Activated naive CD4-positive, alpha-beta T cell treated with anti-CD3 and anti-CD28 coated beads, Interleukin-2, amount 10 ng/mL, durations not matched to agents 7 days and 5 days (primary cell): ENCODE results near the gene LRRC7.

Source experiments
- CTCF ChIA-PET: fragments of 350-600 bp; sonication (Branson Sonifier 250); formaldehyde crosslinking; loops from one replicate; lab custom pipeline; 2021; ENCODE audit warnings: antibody characterized with exemption; lab: Charles Lee
- DNase-seq: peaks from one replicate; pipeline ENCODE4 v3.0.0-alpha.2; 2020
- H3K27ac Mint-ChIP-seq: one replicate; pipeline ENCODE4 v1.8.0; 2021; ENCODE audit warnings: mild to moderate bottlenecking, moderate library complexity, mixed read lengths
- H3K27me3 Mint-ChIP-seq: one replicate; pipeline ENCODE4 v1.8.0; 2021; ENCODE audit warnings: mild to moderate bottlenecking, mixed read lengths
- H3K36me3 Mint-ChIP-seq: one replicate; pipeline ENCODE4 v1.8.0; 2021; ENCODE audit warnings: mixed read lengths
- H3K4me1 Mint-ChIP-seq: one replicate; pipeline ENCODE4 v1.8.0; 2021; ENCODE audit warnings: mixed read lengths
- H3K4me3 Mint-ChIP-seq: one replicate; pipeline ENCODE4 v1.8.0; 2021; ENCODE audit warnings: mild to moderate bottlenecking, moderate library complexity, mixed read lengths
- H3K9me3 Mint-ChIP-seq: one replicate; pipeline ENCODE4 v1.8.0; 2021; ENCODE audit warnings: mixed read lengths

Gene LRRC7

DNA sequence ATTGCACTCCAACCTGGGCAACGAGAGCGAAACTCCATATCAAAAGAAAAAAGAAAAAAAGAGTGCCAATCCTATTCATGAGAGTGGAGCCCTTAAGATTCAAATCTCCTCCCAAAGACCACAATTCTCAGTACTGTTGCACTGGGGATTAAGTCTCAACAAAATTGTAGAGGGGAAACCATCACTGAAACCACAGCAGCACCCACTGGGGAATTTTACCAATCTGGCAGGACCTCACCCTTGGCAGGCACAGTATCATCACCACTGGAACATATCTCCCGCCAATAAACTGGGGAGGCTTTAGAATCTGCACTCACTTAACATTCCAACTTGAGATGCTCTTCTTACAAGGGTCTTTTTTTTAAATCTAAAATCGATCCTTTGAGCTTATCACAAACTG, 596.6 kb downstream of the LRRC7 start:
- no peaks in the 10 kb centered on the region for H3K9me3 Mint-ChIP-seq
- H3K4me1 Mint-ChIP-seq = no peaks in the 10 kb centered on the region
- no peak overlapping the region for H3K4me3 Mint-ChIP-seq
- peaks cover 6% of the 10 kb centered on the region for H3K36me3 Mint-ChIP-seq
- CTCF ChIA-PET = no interaction called here
- H3K27me3 Mint-ChIP-seq = no peaks in the 10 kb centered on the region
- no peak for DNase-seq
- H3K27ac Mint-ChIP-seq = no peak overlapping the region

DNA sequence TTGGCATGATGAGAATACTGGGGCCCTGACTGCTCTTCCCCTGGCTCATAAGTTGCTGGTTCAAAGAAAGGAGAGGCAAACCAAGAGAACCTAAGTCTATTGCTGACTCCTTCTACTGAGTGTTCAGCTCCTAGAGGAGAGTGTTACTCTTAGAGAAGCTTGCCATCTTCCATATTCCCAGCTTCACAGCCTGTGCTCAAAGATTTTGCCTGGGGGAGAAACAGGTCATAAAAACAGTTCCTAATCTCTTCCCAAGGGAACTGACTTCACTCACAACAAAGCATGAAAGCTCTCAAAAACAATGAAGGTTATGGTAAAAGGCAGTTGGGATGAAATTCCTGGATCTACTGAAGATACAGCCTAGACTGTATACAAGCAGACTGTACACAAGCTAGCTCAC, 600.6 kb downstream of the LRRC7 start:
- DNase-seq = no peak
- H3K27me3 Mint-ChIP-seq = no peaks in the 10 kb centered on the region
- CTCF ChIA-PET = interaction anchor here (0.9 to 1.0 kb wide), 2 partner anchors 10 to 35 kb away, joined by 3 read pairs; no protein-coding TSS in a partner anchor
- no peaks in the 10 kb centered on the region for H3K4me1 Mint-ChIP-seq
- peaks cover 5% of the 10 kb centered on the region for H3K36me3 Mint-ChIP-seq
- no peak overlapping the region for H3K4me3 Mint-ChIP-seq
- no peak overlapping the region for H3K27ac Mint-ChIP-seq
- no peaks in the 10 kb centered on the region for H3K9me3 Mint-ChIP-seq

DNA sequence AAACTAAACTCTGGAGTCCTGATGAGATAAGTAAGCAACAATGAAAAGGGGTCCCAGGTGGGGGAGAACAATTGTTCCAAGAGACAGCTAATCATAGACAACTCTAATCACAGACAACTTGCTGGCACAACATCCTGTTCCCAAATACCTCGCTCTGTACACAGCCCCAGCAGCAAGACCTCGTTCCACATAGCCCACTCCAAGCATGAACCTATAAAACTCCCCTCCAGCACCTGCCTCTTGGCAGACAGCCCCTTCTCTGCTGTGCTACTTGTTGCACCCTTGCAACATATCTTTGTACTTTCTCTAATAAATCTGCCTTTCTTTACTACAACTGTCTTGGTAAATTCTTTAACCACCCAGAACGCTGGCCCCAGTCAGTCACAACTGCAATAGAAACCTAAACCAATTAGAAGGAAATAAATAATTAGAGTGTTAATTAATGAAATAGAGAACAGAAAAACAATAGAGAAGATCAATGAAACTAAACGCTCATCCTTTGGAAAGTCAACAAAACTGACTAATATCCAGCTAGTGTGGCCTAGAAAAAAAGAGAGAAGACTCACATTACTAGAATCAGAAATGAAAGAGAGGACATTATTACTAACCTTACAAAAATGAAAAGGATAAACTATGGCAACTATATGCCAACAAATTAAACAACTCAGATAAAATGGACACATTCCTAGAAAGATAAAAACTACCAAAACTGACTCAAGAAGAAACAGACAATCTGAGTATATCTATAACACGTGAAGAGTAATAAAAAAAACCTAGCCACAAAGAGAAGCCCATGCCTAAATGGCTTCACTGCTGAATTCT, 601.5 kb downstream of the LRRC7 start:
- Mint-ChIP-seq H3K4me1 (no peaks in the 10 kb centered on the region), H3K27ac (no peak overlapping the region), H3K9me3 (no peaks in the 10 kb centered on the region), H3K27me3 (no peaks in the 10 kb centered on the region), H3K4me3 (no peak overlapping the region), H3K36me3 (peaks cover 5% of the 10 kb centered on the region)
- no peak for DNase-seq
- CTCF ChIA-PET = interaction anchor here (0.9 kb wide), 1 partner anchor 36 kb away, joined by 3 read pairs; no protein-coding TSS in a partner anchor

DNA sequence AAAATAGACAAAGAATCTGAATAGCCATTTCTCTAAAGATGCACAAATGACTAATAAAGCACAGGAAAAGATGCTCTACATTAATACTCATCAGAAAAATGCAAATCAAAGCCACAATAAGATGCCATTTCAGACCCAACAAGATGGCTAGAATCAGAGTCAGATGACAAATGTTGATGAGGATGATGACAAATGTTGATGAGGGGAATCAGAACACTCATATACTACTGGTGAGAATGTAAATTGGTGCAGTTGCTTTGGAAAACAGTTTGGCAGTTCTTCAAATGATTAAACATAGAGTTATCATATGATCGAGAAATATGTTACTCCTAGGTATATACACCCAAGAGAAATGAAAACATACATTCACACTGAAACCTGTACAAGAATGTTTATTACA, 603.8 kb downstream of the LRRC7 start:
- Mint-ChIP-seq H3K27ac (no peak overlapping the region), H3K36me3 (peaks cover 3% of the 10 kb centered on the region), H3K4me3 (no peak overlapping the region), H3K9me3 (no peaks in the 10 kb centered on the region), H3K4me1 (no peaks in the 10 kb centered on the region), H3K27me3 (no peaks in the 10 kb centered on the region)
- no peak for DNase-seq
- CTCF ChIA-PET = no interaction called here
